Measurements from ENCODE around the gene ZBTB20. TPM values are rescaled to one million over a fixed set of nuclear protein-coding genes. Genes with fewer than 3 reads are reported as not detected.

ZBTB20 gene
- total and polyA plus RNA-seq, 10 of the 15 experiments (the other 5 are each of a cell fraction or from before 2014, with no cell fraction given) = 0.20 to 5.5 (median 2.2) TPM

DNA sequence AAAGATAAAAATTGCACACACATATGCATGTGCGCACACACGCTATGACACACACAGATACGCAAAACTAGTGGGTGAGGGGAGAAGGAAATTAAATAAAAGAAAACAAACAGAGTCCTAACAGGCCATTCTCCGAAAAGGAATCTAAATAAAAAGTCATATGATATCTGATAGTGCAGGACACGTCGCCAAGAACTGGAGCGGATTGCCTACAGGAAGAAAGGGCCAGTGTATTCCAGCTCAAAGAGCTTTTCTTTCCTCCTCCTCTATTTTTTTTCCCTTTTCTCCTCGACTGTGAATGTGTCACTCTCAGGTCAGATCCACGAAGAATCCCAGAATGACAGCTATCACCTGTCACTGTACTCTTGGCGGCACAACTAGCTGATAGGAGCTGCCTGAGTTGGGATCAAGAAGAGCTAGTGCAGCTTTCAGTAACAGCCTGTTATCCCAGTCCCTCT, 695.5 kb downstream of the ZBTB20 start:
- Histone ChIP-seq H3K27ac (ENCODE audit: control insufficient read depth, insufficient read depth) (peak overlapping the region; percentile 93), H3K36me3 (ENCODE audit: control insufficient read depth in 2 of 2, insufficient read depth in 2 of 2, low read length in 1 of 2) (no peaks in the 10 kb centered on the region), H2AFZ (ENCODE audit: control insufficient read depth, low read depth, low read length) (peak overlapping the region; percentile 51), H3K4me3 (peak overlapping the region; percentile 56), H4K20me1 (ENCODE audit: control insufficient read depth, insufficient read depth) (no peaks in the 10 kb centered on the region), H3K79me2 (ENCODE audit: control insufficient read depth, insufficient read depth, low read length) (peaks cover 56% of the 10 kb centered on the region), H3K9me3 (replicated peaks; ENCODE audit: control insufficient read depth, insufficient read depth, low read length) (no peaks in the 10 kb centered on the region), H3K27me3 (replicated peaks in 1 of 2; ENCODE audit: control insufficient read depth in 2 of 2, insufficient read depth in 2 of 2, low read length in 1 of 2) (no peaks in the 10 kb centered on the region), H3K4me2 (ENCODE audit: control insufficient read depth, insufficient read depth) (peak overlapping the region; percentile 88), H3K4me1 (ENCODE audit: control insufficient read depth, insufficient read depth, low read length) (peaks cover 15% of the 10 kb centered on the region; the same call in 1 of the 2 replicates), H3K9ac (ENCODE audit: control insufficient read depth, insufficient read depth, low read length) (peak overlapping the region; percentile 84)
- ChIA-PET CTCF (interaction anchor here (0.7 to 1.5 kb wide), 6 partner anchors 9 to 552 kb away, joined by 3 to 5 read pairs (median 4); no protein-coding TSS in a partner anchor), RAD21 (ENCODE audit: unreplicated experiment) (interaction anchor here (1.0 kb wide), 1 partner anchor 13 kb away, joined by 3 read pairs; no protein-coding TSS in a partner anchor), POLR2A (no interaction called here), SMC1A (ENCODE audit: uncharacterized antibody, unreplicated experiment) (interaction anchor here (1.3 kb wide), 1 partner anchor 11 kb away, joined by 4 read pairs; no protein-coding TSS in a partner anchor)
- TF ChIP-seq, protein P1, sequence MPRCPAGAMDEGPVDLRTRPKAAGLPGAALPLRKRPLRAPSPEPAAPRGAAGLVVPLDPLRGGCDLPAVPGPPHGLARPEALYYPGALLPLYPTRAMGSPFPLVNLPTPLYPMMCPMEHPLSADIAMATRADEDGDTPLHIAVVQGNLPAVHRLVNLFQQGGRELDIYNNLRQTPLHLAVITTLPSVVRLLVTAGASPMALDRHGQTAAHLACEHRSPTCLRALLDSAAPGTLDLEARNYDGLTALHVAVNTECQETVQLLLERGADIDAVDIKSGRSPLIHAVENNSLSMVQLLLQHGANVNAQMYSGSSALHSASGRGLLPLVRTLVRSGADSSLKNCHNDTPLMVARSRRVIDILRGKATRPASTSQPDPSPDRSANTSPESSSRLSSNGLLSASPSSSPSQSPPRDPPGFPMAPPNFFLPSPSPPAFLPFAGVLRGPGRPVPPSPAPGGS (IDR thresholded peaks at IDR 0.05; ENCODE audit: borderline replicate concordance, insufficient read depth, low read depth, low read length, poor library complexity, severe bottlenecking) = no peak
- TF ChIP-seq POU2F2 (IDR thresholded peaks at IDR 0.05; ENCODE audit: borderline replicate concordance, low read depth, low read length) = peak; percentile 48; the same call in 1 of the 3 replicates
- DNase-seq (ENCODE audit: low read depth, low spot score) (no peak), FAIRE-seq (no peak), ATAC-seq (no peak; the same call in 2 of the 3 replicates)
- in situ Hi-C loops (cut with MboI) (no loop called here), intact Hi-C loops (cut with micrococcal nuclease; ENCODE audit: unreplicated experiment) (loop anchor here (10.0 kb wide), 1 partner anchor 707 kb away; the partner anchor contains the start of genes ATP6V1A and NAA50)
- BruUV-seq (replicated peaks) = TSS peak; percentile 82
- WGBS (ENCODE audit: insufficient coverage, insufficient replicate concordance, low lambda C conversion rate, missing lambda C conversion rate) = 3% methylated on average over 10 of the region's 10 CpGs

- Histone ChIP-seq H3K27ac (ENCODE audit: control insufficient read depth, insufficient read depth) (peak overlapping the region; percentile 93), H3K36me3 (ENCODE audit: control insufficient read depth in 2 of 2, insufficient read depth in 2 of 2, low read length in 1 of 2) (no peaks in the 10 kb centered on the region), H3K9me3 (replicated peaks; ENCODE audit: control insufficient read depth, insufficient read depth, low read length) (no peaks in the 10 kb centered on the region), H3K9ac (ENCODE audit: control insufficient read depth, insufficient read depth, low read length) (peak overlapping the region; percentile 84), H4K20me1 (ENCODE audit: control insufficient read depth, insufficient read depth) (no peaks in the 10 kb centered on the region), H3K27me3 (replicated peaks in 1 of 2; ENCODE audit: control insufficient read depth in 2 of 2, insufficient read depth in 2 of 2, low read length in 1 of 2) (no peaks in the 10 kb centered on the region), H2AFZ (ENCODE audit: control insufficient read depth, low read depth, low read length) (peak overlapping the region; percentile 51; the same call in 1 of the 2 replicates), H3K4me1 (ENCODE audit: control insufficient read depth, insufficient read depth, low read length) (peaks cover 10% of the 10 kb centered on the region; the same call in 1 of the 2 replicates), H3K4me3 (peak overlapping the region; percentile 56), H3K4me2 (ENCODE audit: control insufficient read depth, insufficient read depth) (peak overlapping the region; percentile 88), H3K79me2 (ENCODE audit: control insufficient read depth, insufficient read depth, low read length) (peaks cover 61% of the 10 kb centered on the region)
- DNase-seq (ENCODE audit: low read depth, low spot score) = no peak
- ChIA-PET RAD21 (ENCODE audit: unreplicated experiment) (interaction anchor here (0.7 to 1.0 kb wide), 2 partner anchors 14 to 71 kb away, joined by 3 read pairs; no protein-coding TSS in a partner anchor), POLR2A (interaction anchor here (0.6 kb wide), 2 partner anchors 57 to 147 kb away, joined by 3 read pairs; no protein-coding TSS in a partner anchor), SMC1A (ENCODE audit: uncharacterized antibody, unreplicated experiment) (interaction anchor here (0.9 to 1.3 kb wide), 2 partner anchors 11 to 54 kb away, joined by 4 to 5 read pairs; no protein-coding TSS in a partner anchor), CTCF (interaction anchor here (0.8 to 1.5 kb wide), 3 partner anchors 9 to 37 kb away, joined by 3 to 4 read pairs (median 4); no protein-coding TSS in a partner anchor)
- intact Hi-C loops (cut with micrococcal nuclease; ENCODE audit: unreplicated experiment) (loop anchor here (10.0 kb wide), 1 partner anchor 706 kb away; the partner anchor contains the start of genes ATP6V1A and NAA50), in situ Hi-C loops (cut with MboI) (no loop called here)
- WGBS (ENCODE audit: insufficient coverage, insufficient replicate concordance, low lambda C conversion rate, missing lambda C conversion rate) = 4% methylated on average over 2 of the region's 2 CpGs
- peak; percentile 14; the same call in 2 of the 3 replicates for ATAC-seq
- no TSS peak for BruUV-seq (replicated peaks)
- TF ChIP-seq MXI1 (IDR thresholded peaks at IDR 0.05; ENCODE audit: low read depth, low read length) = no peak
- 0 out of 2 replicates have a peak, but pooled peaks have one; percentile 30 for TF ChIP-seq ZNF384 (IDR thresholded peaks at IDR 0.05; ENCODE audit: borderline replicate concordance, low read depth, low read length)
- no peak for FAIRE-seq
Measured at GRCh38 chr3:114451051-114451451, 696.0 kb downstream of the ZBTB20 start.
